Right lobe of liver (tissue), 4 donors: ENCODE data around the gene TEDC1.

Experiments
- CTCF ChIP-seq, 4 donors: fragments of 200-600 bp in 3 of 4; fragments of 450-650 bp in 1 of 4; IDR thresholded peaks; one replicate each; pipeline versions ENCODE4 v1.5.1 to v1.8.0; 2016 to 2022; ENCODE audit warnings: antibody characterized with exemption in 4 of 4, mild to moderate bottlenecking in 2 of 4
- POLR2A ChIP-seq: fragments of 450-650 bp; IDR thresholded peaks from one replicate; pipeline ENCODE4 v1.6.1; 2017; ENCODE audit warnings: antibody characterized with exemption, mild to moderate bottlenecking
- donor health status: DM: no; HTN: no; CAD: no.
- donor health status: DM: no; HTN: no; CAD: no.
- donor health status: DM: no; HTN: yes; CAD: no.

GRCh38 chr14:105442834-105443233 is 48.2 kb upstream of the TEDC1 start:
- TF ChIP-seq CTCF (IDR thresholded peaks at IDR 0.05), result no peak
- no peak for TF ChIP-seq POLR2A
